Right renal cortex interstitium (tissue), 3 donors: ENCODE measurements around the gene DMXL2. TPM values are rescaled to one million over a fixed set of nuclear protein-coding genes. Genes with fewer than 3 reads are reported as not detected.
"Not testable (repeated sequence)": the region's sequence is repeated elsewhere in the genome, so short reads cannot be mapped to it uniquely, and the experiment has no call there.

Experiments
- DNase-seq, 3 donors: peaks; one replicate each; pipeline ENCODE4 v3.0.0-alpha.2; 2013; ENCODE audit warnings: low read depth in 3 of 3, low spot score in 2 of 3
- polyA plus RNA-seq, 3 donors: library from polyadenylated mRNA; unstranded; fragments of 120-200 nt; gene quantifications; one replicate each; pipeline ENCODE4 v1.2.1, GENCODE V29; 2013; ENCODE audit not compliant: insufficient read length in 3 of 3

Gene DMXL2
- polyA plus RNA-seq, 3 donors = 49.2 to 55.5 (median 50.7) TPM

DNA sequence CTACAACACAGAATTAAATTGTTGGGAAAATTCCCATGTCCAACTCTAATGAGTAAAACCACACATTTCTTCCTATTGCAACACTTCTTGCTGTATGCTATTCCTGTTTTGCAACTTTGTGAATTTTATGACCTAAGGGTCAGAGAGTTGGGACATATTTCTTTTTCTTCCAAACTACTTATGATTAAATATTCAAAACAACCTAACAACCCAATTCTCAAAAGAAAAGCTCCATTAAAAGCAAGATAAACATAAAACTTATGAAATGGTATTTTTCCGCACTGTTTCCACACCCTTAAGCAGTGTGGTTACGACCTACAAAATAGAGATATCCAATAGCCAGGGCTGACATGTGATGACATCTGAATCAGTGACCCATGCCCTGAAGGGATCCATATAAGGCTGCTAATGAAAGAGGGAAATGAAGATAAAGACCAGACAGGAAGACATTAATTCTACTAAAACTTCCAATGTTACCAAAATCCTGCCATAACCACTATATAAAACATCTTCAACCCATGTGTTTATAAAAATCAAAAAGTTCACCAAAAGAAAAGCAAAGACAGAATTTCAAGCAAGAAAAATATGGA lies 45.6 kb downstream of the DMXL2 start:
- DNase-seq = no peak

DNA sequence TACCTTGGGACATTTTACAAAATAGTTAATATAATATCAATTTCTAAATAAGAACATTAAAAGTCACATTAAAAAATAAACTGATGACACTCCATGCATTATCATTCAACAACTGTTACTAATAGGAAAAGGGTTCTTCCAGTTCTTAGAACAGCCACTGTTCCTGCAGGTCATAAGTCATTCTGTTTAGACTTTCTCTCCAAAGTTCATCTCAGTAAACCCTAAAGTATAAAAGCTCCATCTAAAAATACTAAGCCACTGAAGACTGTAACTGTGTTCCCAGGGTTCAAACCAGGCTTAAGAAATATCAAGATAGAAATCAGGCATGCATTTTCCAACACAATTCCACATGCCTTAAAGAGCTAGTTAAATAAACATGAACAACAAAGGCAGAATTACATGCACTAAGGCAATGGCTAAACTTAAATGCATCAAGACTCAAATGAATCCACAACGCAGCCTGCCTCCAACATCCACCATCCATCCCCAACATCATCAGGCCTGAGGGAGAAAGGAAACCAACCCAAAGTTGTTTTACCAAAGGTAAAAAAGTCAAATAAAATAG lies 46.2 kb downstream of the DMXL2 start:
- no peak for DNase-seq

- DNase-seq = no peak
These were observed 46.8 kb downstream of the DMXL2 start for GRCh38 chr15:51575775-51576174.

- not testable (repeated sequence) for DNase-seq
These were observed 49.2 kb downstream of the DMXL2 start for GRCh38 chr15:51573352-51573751.

DNA sequence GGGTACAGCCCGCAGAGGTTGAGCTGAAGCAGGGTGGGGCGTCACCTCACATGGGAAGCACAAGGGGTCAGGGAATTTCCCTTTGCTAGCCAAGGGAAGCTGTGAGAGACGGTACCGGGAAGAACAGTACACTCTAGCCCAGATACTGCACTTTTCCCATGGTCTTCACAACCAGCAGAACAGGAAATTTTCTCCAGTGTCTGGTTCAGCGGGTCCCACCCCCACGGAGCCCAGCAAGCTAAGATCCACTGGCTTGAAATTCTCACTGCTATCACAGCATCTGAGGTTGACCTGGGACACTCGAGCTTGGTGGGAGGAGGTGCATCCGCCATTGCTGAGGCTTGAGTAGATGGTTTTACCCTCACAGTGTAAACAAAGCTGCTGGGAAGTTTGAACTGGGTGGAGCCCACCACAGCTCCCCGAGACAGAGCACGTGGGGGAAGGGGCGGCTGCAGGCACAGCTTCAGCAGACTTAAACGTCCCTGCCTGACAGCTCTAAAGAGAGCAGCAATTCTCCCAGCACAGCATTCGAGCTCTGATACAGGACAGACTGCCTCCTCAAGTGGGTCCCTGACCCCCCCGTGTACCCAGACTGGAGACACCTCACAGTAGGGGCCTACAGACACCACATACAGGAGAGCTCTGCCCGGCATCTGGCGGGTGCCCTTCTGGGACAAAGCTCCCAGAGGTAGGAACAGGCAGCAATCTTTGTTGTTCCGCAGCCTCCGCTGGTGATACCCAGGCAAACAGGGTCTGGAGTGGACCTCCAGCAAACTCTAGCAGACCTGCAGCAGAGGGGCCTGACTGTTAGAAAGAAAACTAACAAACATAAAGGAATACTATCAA lies 53.4 kb downstream of the DMXL2 start:
- not testable (repeated sequence) for DNase-seq

- DNase-seq = no peak
These were observed 61.3 kb downstream of the DMXL2 start for GRCh38 chr15:51561271-51561670.

DNA sequence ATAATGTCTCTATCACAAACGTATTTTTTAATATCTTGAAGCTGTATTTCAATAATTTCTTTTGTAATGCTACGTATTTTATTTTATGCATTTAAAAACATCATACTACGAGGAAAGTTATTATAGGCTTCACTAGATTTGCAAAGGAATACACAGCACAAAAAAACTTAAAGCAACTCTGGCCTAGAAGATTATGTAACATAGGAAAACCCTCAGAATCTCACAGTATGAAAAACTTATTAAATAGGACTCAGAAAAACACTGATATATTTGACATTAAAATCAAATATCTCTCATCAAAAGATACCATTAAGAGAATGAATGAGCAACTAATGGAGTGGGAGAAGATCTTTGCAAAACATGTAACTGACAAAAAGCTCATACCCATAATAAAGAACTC lies 63.7 kb downstream of the DMXL2 start:
- no peak for DNase-seq

DNA sequence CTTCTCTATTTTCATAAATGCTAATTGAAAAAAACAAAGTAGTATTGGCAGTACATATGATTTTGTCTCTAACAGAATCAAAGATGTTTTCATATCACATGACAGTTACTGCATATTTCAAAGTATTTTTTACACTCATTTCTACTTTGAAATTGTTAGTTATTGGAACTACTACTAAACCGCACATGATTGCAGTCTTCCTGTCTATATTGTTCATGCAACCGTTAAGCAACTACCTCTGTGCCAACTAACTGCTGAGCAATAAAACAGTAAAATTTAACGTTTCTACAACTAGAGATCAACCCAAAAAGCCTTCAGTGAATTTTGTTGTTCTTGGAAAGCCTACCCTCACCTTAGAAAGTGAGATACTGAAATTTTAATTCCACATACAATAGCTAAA lies 64.2 kb downstream of the DMXL2 start:
- DNase-seq = no peak

- DNase-seq = no peak
These were observed 71.7 kb downstream of the DMXL2 start for GRCh38 chr15:51550841-51551240.

GRCh38 chr15:51547656-51548055 lies 74.9 kb downstream of the DMXL2 start:
- DNase-seq = no peak

DNA sequence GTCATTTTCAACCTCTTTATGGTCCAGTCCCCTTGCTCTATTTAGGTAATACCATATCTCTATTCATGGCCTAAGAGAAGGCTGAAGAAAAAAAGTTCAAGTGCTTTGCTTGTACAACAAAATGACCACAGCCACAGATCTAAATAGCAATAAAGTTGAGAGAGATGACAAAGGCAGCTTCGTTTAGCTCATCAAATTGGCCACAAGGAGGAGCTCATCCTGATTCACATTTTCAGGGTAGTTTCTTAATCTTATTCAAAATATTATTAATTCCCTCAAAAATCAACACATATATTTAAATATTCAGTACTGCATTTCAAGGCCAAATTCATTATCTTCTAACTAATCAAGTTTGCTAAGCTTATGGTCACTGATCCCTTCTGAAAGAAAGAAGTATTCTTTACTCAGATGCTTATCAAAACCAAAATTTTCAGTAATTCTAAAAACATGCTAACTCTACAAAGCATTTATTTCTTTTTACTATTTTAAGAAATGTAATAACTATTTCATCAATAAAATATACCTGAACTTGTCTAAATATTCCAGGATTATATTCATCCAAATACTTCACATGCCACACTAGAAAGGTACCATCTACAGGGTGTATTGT lies 85.5 kb downstream of the DMXL2 start:
- no peak for DNase-seq

DNA sequence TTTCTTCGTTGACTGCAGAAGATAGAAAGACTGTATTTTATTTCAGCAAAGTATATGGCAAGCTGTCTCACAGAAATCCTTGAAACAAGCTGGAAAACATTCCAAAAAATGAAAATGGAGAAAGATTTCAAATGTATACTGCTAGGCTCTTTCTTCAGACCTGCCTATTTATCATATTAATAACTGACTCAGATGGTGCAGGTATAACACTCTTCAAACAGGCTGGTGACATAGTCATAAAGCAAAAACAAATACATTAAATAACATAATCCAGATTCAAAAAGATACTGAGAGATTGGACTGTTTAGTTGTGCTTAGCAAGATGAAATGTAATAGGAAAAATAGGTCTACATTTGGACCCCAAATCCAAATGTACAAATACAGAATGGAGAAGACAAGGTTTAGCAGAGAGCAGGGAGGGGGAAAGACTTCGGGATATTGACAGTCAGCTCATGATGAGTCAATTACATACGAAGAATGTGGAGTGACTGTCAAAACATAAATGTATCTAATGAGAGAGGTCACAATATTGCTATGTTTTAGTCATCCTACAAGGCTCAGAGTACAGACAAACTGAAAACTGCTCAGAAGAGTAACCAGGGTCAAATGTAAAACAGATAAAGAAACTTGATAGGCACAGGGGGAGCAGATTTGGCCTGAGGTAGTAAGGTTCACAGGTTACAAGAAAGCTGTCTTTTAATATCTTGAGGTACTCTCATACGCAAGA lies 88.7 kb downstream of the DMXL2 start:
- DNase-seq = no peak

GRCh38 chr15:51526955-51527354 lies 95.6 kb downstream of the DMXL2 start:
- no peak for DNase-seq

- no peak for DNase-seq
These were observed 98.2 kb downstream of the DMXL2 start for GRCh38 chr15:51524376-51524775.

GRCh38 chr15:51516291-51516690 lies 106.3 kb downstream of the DMXL2 start:
- no peak for DNase-seq

GRCh38 chr15:51505251-51505650 lies 117.3 kb downstream of the DMXL2 start:
- no peak for DNase-seq

DNA sequence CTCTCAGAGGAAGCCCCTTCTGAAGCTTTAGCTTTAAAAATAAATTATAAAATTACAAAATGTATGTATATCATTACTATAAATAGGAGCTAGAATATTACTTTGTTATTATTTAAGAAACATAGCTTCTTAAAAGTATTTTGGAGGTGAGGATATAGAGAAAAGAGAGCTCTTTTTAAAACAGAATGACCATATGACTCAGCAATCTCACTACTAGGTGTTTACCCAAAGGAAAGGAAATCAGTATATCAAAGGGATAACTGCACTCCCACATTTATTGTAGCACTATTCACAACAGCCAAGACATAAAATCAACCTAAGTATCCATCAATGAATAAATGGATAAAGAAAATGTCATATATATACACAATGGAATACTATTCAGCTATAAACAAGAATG lies 119.6 kb downstream of the DMXL2 start:
- no peak for DNase-seq

GRCh38 chr15:51499379-51499976 lies 123.1 kb downstream of the DMXL2 start:
- DNase-seq = no peak

GRCh38 chr15:51497806-51498205 lies 124.8 kb downstream of the DMXL2 start:
- no peak for DNase-seq

DNA sequence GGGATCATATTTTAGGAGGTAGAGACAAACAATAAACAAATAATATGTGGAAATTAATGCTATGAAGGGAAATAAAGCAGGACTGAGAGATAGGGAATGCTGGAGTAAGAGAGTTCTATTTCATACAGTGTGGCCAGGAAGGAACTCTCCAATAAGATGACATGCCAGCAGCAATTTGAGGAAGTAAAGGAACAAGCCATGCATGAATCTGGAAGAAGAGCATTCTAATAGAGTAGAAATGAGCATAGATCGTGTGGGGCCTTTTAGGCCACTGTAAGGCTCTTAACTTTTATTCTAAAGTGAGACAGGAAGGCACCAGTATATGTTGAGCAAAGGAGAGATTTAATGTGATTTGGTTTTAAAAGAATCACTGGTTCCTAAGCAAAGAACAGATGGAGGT lies 126.3 kb downstream of the DMXL2 start:
- no peak for DNase-seq
